ENCODE measurements around the gene ZC3H7A.

- TF ChIP-seq PRDM4 (tag by site-specific recombination; IDR thresholded peaks at IDR 0.05) (no peak), BCL11B (tag by site-specific recombination; IDR thresholded peaks at IDR 0.05; ENCODE audit: low read depth) (no peak), ZNF24 (tag by site-specific recombination; IDR thresholded peaks at IDR 0.05) (no peak), ZNF626 (tag by site-specific recombination; IDR thresholded peaks at IDR 0.05) (no peak), ZBTB11 (tag by site-specific recombination; conservative IDR thresholded peaks at IDR 0.05; ENCODE audit: low read depth) (no peak)
- TF ChIP-seq, protein P1, sequence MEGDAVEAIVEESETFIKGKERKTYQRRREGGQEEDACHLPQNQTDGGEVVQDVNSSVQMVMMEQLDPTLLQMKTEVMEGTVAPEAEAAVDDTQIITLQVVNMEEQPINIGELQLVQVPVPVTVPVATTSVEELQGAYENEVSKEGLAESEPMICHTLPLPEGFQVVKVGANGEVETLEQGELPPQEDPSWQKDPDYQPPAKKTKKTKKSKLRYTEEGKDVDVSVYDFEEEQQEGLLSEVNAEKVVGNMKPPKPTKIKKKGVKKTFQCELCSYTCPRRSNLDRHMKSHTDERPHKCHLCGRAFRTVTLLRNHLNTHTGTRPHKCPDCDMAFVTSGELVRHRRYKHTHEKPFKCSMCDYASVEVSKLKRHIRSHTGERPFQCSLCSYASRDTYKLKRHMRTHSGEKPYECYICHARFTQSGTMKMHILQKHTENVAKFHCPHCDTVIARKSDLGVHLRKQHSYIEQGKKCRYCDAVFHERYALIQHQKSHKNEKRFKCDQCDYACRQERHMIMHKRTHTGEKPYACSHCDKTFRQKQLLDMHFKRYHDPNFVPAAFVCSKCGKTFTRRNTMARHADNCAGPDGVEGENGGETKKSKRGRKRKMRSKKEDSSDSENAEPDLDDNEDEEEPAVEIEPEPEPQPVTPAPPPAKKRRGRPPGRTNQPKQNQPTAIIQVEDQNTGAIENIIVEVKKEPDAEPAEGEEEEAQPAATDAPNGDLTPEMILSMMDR (tag by site-specific recombination; IDR thresholded peaks at IDR 0.05) = no peak
- TF ChIP-seq, protein P2, sequence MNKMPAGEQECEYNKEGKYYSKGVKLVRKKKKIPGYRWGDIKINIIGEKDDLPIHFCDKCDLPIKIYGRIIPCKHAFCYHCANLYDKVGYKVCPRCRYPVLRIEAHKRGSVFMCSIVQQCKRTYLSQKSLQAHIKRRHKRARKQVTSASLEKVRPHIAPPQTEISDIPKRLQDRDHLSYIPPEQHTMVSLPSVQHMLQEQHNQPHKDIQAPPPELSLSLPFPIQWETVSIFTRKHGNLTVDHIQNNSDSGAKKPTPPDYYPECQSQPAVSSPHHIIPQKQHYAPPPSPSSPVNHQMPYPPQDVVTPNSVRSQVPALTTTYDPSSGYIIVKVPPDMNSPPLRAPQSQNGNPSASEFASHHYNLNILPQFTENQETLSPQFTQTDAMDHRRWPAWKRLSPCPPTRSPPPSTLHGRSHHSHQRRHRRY (tag by site-specific recombination; IDR thresholded peaks at IDR 0.05) = no peak
These were observed 13.1 kb downstream of the ZC3H7A start for GRCh38 chr16:11784038-11784369.
